Measurements from ENCODE around the gene ZMYND11. TPM values are rescaled to one million over a fixed set of nuclear protein-coding genes. Genes with fewer than 3 reads are reported as not detected.

The ZMYND11 gene
- 59.3 and 65.7 TPM in 2 replicates for total RNA-seq

DNA sequence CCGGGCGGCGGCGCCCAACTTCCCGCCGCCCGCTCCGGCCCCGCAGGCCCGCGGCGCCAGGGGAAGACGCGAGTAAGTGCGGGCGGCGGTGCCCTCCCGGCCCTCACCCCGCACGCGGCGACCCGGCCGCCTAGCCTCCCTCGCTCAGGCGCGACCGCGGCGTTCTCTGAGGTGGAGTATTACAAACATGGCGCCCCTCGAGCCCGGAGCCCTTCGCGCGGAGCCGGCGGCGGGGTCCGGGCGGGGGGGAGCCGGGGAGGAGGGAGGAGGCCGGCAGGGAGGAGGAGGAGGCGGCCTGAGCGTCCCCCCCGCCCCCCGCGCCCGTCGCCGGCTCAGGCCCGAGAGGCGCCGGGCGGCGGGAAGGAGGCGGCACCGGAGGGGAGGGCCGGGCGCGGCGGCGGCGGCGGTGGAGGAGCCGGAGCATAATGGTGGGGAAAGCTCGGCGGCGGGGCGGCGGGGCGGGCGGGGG, at the start of gene ZMYND11:
TSS of gene ZMYND11 (plus strand) at position 324 of the 469 bp plus-strand sequence. CDS start 44,558 bp downstream, outside the sequence.

Small RNA genes within 50 kb of the gene (small RNA-seq; reads per million reads assigned to genes)
- gene RNA5SP297 (ENCODE audit: low replicate concordance) (not detected), gene RNA5SP298 (ENCODE audit: low replicate concordance) (1.0 reads per million, percentile 46 among the genes with 10 or more reads in this experiment)

Other genes starting within 250 kb of the ZMYND11 start
- not detected in 2 replicates for gene TUBB8, start 86.2 kb upstream of the ZMYND11 start, total RNA-seq